H9 (cell line): ENCODE data around the gene TRMT6. TPM values are rescaled to one million over a fixed set of nuclear protein-coding genes. Genes with fewer than 3 reads are reported as not detected.

Source experiments
- DNase-seq: peaks from one replicate; pipeline ENCODE4 v3.0.0-alpha.2; 2017
- H2AFZ ChIP-seq: one replicate; pipeline ENCODE4 v1.6.1; 2013; ENCODE audit warnings: mild to moderate bottlenecking, low read length, control low read depth, moderate library complexity
- H2AK5ac ChIP-seq: 2 replicates; pipeline ENCODE4 v1.6.1; 2013; ENCODE audit warnings: low read length, control low read depth, mixed read lengths; ENCODE audit not compliant: insufficient read length
- H2BK120ac ChIP-seq: one replicate; pipeline ENCODE4 v1.6.1; 2013; ENCODE audit warnings: low read depth, mild to moderate bottlenecking, low read length, control low read depth, inconsistent platforms; ENCODE audit not compliant: poor library complexity, severe bottlenecking
- H2BK12ac ChIP-seq: 2 replicates; pipeline ENCODE4 v1.6.1; 2013; ENCODE audit warnings: low read length, control low read depth, mixed read lengths, low read depth; ENCODE audit not compliant: insufficient read length
- H2BK15ac ChIP-seq: 2 replicates; pipeline ENCODE4 v1.6.1; 2013; ENCODE audit warnings: low read depth, low read length, control low read depth
- H2BK20ac ChIP-seq: one replicate; pipeline ENCODE4 v1.6.1; 2013; ENCODE audit warnings: low read depth, mild to moderate bottlenecking, low read length, control low read depth, inconsistent platforms; ENCODE audit not compliant: poor library complexity, severe bottlenecking
- H2BK5ac ChIP-seq: 2 replicates; pipeline ENCODE4 v1.6.1; 2013; ENCODE audit warnings: low read length, control low read depth, mixed read lengths; ENCODE audit not compliant: insufficient read length
- H3K14ac ChIP-seq: 2 replicates; pipeline ENCODE4 v1.6.1; 2013; ENCODE audit warnings: low read length, control low read depth; ENCODE audit not compliant: insufficient read depth
- H3K18ac ChIP-seq: 2 replicates; pipeline ENCODE4 v1.6.1; 2013; ENCODE audit warnings: low read depth, mild to moderate bottlenecking, mixed read lengths, low read length, control low read depth; ENCODE audit not compliant: insufficient read length
- H3K23ac ChIP-seq: 2 replicates; pipeline ENCODE4 v1.6.1; 2013; ENCODE audit warnings: low read length, control low read depth, mixed read lengths, low read depth; ENCODE audit not compliant: insufficient read length
- H3K23me2 ChIP-seq: 2 replicates; pipeline ENCODE4 v1.6.1; 2013; ENCODE audit warnings: low read depth, mild to moderate bottlenecking, mixed read lengths, low read length, control low read depth; ENCODE audit not compliant: insufficient read length, poor library complexity, severe bottlenecking
- H3K27ac ChIP-seq: 2 replicates; pipeline ENCODE4 v1.5.1; 2013; ENCODE audit warnings: low read length, control low read depth, mixed read lengths, low read depth; ENCODE audit not compliant: insufficient read length
- H3K27me3 ChIP-seq: 2 replicates; pipeline ENCODE4 v1.6.1; 2013; ENCODE audit warnings: low read length, control low read depth, inconsistent platforms; ENCODE audit not compliant: insufficient read depth
- H3K4ac ChIP-seq: 2 replicates; pipeline ENCODE4 v1.6.1; 2013; ENCODE audit warnings: low read depth, mild to moderate bottlenecking, control low read depth, inconsistent platforms, low read length, moderate library complexity
- H3K4me1 ChIP-seq: 2 replicates; pipeline ENCODE4 v1.6.1; 2013; ENCODE audit warnings: low read length, control low read depth, inconsistent platforms; ENCODE audit not compliant: insufficient read depth
- H3K4me2 ChIP-seq: 2 replicates; pipeline ENCODE4 v1.6.1; 2013; ENCODE audit warnings: low read length, control low read depth, mixed read lengths; ENCODE audit not compliant: insufficient read length, insufficient read depth
- H3K56ac ChIP-seq: 2 replicates; pipeline ENCODE4 v1.6.1; 2013; ENCODE audit warnings: low read depth, mild to moderate bottlenecking, mixed read lengths, low read length, control low read depth; ENCODE audit not compliant: insufficient read length
- H3K79me1 ChIP-seq: 2 replicates; pipeline ENCODE4 v1.6.1; 2013; ENCODE audit warnings: low read depth, mild to moderate bottlenecking, moderate library complexity, low read length, control low read depth, inconsistent platforms; ENCODE audit not compliant: insufficient read depth, poor library complexity, severe bottlenecking
- H3K79me2 ChIP-seq: 2 replicates; pipeline ENCODE4 v1.6.1; 2013; ENCODE audit warnings: low read length, control low read depth, inconsistent platforms; ENCODE audit not compliant: insufficient read depth
- H3K9ac ChIP-seq: 2 replicates; pipeline ENCODE4 v1.6.1; 2013; ENCODE audit warnings: low read length, control low read depth, mixed read lengths; ENCODE audit not compliant: insufficient read length; ENCODE audit errors: extremely low read depth
- H3K9me3 ChIP-seq: one replicate; pipeline ENCODE4 v1.6.1; 2013; ENCODE audit warnings: low read depth, low read length, inconsistent platforms; ENCODE audit not compliant: control insufficient read depth
- H3T11ph ChIP-seq: one replicate; pipeline ENCODE4 v1.6.1; 2013; ENCODE audit warnings: mild to moderate bottlenecking, low read length, control low read depth, inconsistent platforms
- H4K20me1 ChIP-seq: one replicate; pipeline ENCODE4 v1.6.1; 2013; ENCODE audit not compliant: control insufficient read depth, insufficient read length, insufficient read depth
- H4K5ac ChIP-seq: 2 replicates; pipeline ENCODE4 v1.6.1; 2013; ENCODE audit warnings: low read depth, mild to moderate bottlenecking, mixed read lengths, low read length, control low read depth; ENCODE audit not compliant: insufficient read length
- H4K8ac ChIP-seq: replicated peaks from 2 replicates; pipeline ENCODE4 v1.6.1; 2013; ENCODE audit warnings: low read length, control low read depth, mixed read lengths, low read depth; ENCODE audit not compliant: insufficient read length
- H4K91ac ChIP-seq: 2 replicates; pipeline ENCODE4 v1.6.1; 2013; ENCODE audit warnings: low read depth, mild to moderate bottlenecking, moderate library complexity, mixed read lengths, low read length, control low read depth; ENCODE audit not compliant: insufficient read length
- H3K27ac Mint-ChIP-seq, 3 experiments: 2 replicates in 2 of 3; 3 replicates in 1 of 3; pipeline ENCODE4 v1.8.0; 2020 to 2021; ENCODE audit warnings: mixed read lengths in 3 of 3, mild to moderate bottlenecking in 1 of 3, moderate library complexity in 1 of 3
- H3K27me3 Mint-ChIP-seq: 2 replicates; pipeline ENCODE4 v1.8.0; 2021; ENCODE audit warnings: low read depth, mild to moderate bottlenecking, moderate library complexity, mixed read lengths
- H3K36me3 Mint-ChIP-seq, 3 experiments: 2 replicates in 2 of 3; 3 replicates in 1 of 3; pipeline ENCODE4 v1.8.0; 2020 to 2021; ENCODE audit warnings: low read depth in 3 of 3, mixed read lengths in 3 of 3; ENCODE audit not compliant: insufficient read depth in 1 of 3
- H3K4me1 Mint-ChIP-seq, 2 experiments: 2 replicates each; pipeline ENCODE4 v1.8.0; 2020; ENCODE audit warnings: mixed read lengths in 2 of 2
- H3K4me3 Mint-ChIP-seq, 2 experiments: 2 replicates in 1 of 2; 3 replicates in 1 of 2; pipeline ENCODE4 v1.8.0; 2020 to 2021; ENCODE audit warnings: mild to moderate bottlenecking in 2 of 2, mixed read lengths in 2 of 2, moderate library complexity in 1 of 2
- H3K9me3 Mint-ChIP-seq, 2 experiments: 2 replicates in 1 of 2; 3 replicates in 1 of 2; pipeline ENCODE4 v1.8.0; 2020; ENCODE audit warnings: mild to moderate bottlenecking in 2 of 2, mixed read lengths in 2 of 2, moderate library complexity in 1 of 2
- WGBS: extraction: QIAGEN DNeasy Blood & Tissue Kit; methylation state at CpG from one replicate; pipeline ENCODE4 v1.1.7; 2013; ENCODE audit warnings: missing lambda C conversion rate, low lambda C conversion rate, mixed read lengths; ENCODE audit not compliant: insufficient read length; ENCODE audit errors: extremely low coverage; 5-methylcytosine and 5-hydroxymethylcytosine counted together
- total RNA-seq: library from RNA; stranded (reverse); gene quantifications from 2 replicates; pipeline ENCODE4 v1.2.1, GENCODE V29; 2021
- TF ChIP-seq, protein P1 (sequence below): fragments of 200-600 bp; sonication (generic); conservative IDR thresholded peaks from 3 replicates; pipeline ENCODE4 v1.8.0; 2021; ENCODE audit warnings: antibody characterized with exemption, mild to moderate bottlenecking

TRMT6 gene
- total RNA-seq, 1 experiment from 2014 or later = 34.4 TPM

DNA sequence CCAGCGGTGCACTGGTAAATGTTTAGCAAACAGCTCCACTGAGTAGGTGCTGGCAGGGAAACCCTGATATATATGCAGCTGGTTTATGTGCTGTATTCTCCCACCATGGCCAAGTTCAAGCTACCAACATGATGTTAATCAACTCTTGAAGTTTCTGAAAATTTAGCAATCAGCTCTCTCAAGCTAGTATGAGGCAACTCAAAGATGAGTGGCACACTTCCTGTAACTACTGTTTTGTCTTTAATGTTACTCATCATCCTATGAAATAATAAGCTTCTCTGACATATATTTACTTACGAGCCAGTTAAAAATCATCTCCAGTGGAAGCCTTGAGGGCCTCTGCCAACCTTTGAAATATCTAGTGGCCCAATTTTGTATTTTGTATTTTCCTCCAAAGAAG lies 54.7 kb downstream of the TRMT6 start:
- WGBS = no CpG with 5 or more reads among the region's 2 CpGs
- no peak overlapping the region for H3T11ph ChIP-seq
- H3K9me3 ChIP-seq = no peaks in the 10 kb centered on the region
- H4K8ac ChIP-seq = no peak overlapping the region
- no peak overlapping the region for H2BK12ac ChIP-seq
- Mint-ChIP-seq H3K36me3 (no peaks in the 10 kb centered on the region), H3K4me3 (no peak overlapping the region), H3K27ac (no peak overlapping the region), H3K4me1 (no peaks in the 10 kb centered on the region), H3K27me3 (peaks cover 22% of the 10 kb centered on the region), H3K9me3 (no peaks in the 10 kb centered on the region; a peak in 1 of 5 replicates)
- H3K14ac ChIP-seq = no peak overlapping the region
- no peak overlapping the region for H3K4ac ChIP-seq
- H3K27ac ChIP-seq = no peak overlapping the region
- H3K9ac ChIP-seq = no peak overlapping the region
- H3K27me3 ChIP-seq = no peaks in the 10 kb centered on the region
- no peaks in the 10 kb centered on the region for H4K20me1 ChIP-seq
- H2BK5ac ChIP-seq = no peak overlapping the region
- no peak overlapping the region for H2AFZ ChIP-seq
- H3K23ac ChIP-seq = no peak overlapping the region
- no peak overlapping the region for H2BK20ac ChIP-seq
- no peak overlapping the region for H4K91ac ChIP-seq
- TF ChIP-seq, protein P1, sequence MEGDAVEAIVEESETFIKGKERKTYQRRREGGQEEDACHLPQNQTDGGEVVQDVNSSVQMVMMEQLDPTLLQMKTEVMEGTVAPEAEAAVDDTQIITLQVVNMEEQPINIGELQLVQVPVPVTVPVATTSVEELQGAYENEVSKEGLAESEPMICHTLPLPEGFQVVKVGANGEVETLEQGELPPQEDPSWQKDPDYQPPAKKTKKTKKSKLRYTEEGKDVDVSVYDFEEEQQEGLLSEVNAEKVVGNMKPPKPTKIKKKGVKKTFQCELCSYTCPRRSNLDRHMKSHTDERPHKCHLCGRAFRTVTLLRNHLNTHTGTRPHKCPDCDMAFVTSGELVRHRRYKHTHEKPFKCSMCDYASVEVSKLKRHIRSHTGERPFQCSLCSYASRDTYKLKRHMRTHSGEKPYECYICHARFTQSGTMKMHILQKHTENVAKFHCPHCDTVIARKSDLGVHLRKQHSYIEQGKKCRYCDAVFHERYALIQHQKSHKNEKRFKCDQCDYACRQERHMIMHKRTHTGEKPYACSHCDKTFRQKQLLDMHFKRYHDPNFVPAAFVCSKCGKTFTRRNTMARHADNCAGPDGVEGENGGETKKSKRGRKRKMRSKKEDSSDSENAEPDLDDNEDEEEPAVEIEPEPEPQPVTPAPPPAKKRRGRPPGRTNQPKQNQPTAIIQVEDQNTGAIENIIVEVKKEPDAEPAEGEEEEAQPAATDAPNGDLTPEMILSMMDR = no peak
- H3K79me1 ChIP-seq = no peaks in the 10 kb centered on the region
- no peak overlapping the region for H3K56ac ChIP-seq
- no peaks in the 10 kb centered on the region for H3K23me2 ChIP-seq
- H3K4me1 ChIP-seq = no peaks in the 10 kb centered on the region
- no peak overlapping the region for H3K4me2 ChIP-seq
- DNase-seq = no peak
- no peak overlapping the region for H2BK15ac ChIP-seq
- H2AK5ac ChIP-seq = no peak overlapping the region
- H3K18ac ChIP-seq = no peak overlapping the region
- H3K79me2 ChIP-seq = no peaks in the 10 kb centered on the region; the same call in 1 of the 2 replicates
- H2BK120ac ChIP-seq = no peak overlapping the region
- no peak overlapping the region for H4K5ac ChIP-seq
